GM23248 (cell line): ENCODE measurements around the gene ATP2B2. TPM values are rescaled to one million over a fixed set of nuclear protein-coding genes. Genes with fewer than 3 reads are reported as not detected.
A peak's percentile ranks its signal among the peaks of the same experiment; 100 is the strongest.

Source experiments
- DNase-seq: peaks from one replicate; pipeline ENCODE4 v3.0.0-alpha.2; 2015
- H2AFZ ChIP-seq: fragments of 200-600 bp; sonication (generic); 2 replicates; pipeline ENCODE4 v1.6.1; 2016; ENCODE audit warnings: antibody characterized with exemption
- H3F3A ChIP-seq: fragments of 200-600 bp; sonication (generic); 2 replicates; pipeline ENCODE4 v1.6.1; 2016; ENCODE audit warnings: mild to moderate bottlenecking, antibody characterized with exemption, mixed run types; ENCODE audit not compliant: insufficient read depth
- H3K27ac ChIP-seq: fragments of 200-600 bp; sonication (generic); 2 replicates; pipeline ENCODE4 v1.5.1; 2016; ENCODE audit warnings: mild to moderate bottlenecking
- H3K27me3 ChIP-seq: fragments of 200-600 bp; sonication (generic); replicated peaks from 2 replicates; pipeline ENCODE4 v1.6.1; 2016; ENCODE audit warnings: mild to moderate bottlenecking; ENCODE audit not compliant: insufficient read depth
- H3K36me3 ChIP-seq: fragments of 200-600 bp; sonication (generic); 2 replicates; pipeline ENCODE4 v1.6.1; 2016; ENCODE audit warnings: low read depth, mild to moderate bottlenecking
- H3K4me1 ChIP-seq: fragments of 200-600 bp; sonication (generic); 2 replicates; pipeline ENCODE4 v1.6.1; 2016; ENCODE audit warnings: mild to moderate bottlenecking; ENCODE audit not compliant: insufficient read depth
- H3K4me2 ChIP-seq: fragments of 200-600 bp; sonication (generic); one replicate; pipeline ENCODE4 v1.6.1; 2016; ENCODE audit warnings: mild to moderate bottlenecking; ENCODE audit not compliant: unreplicated experiment
- H3K4me3 ChIP-seq: fragments of 200-600 bp; sonication (generic); 2 replicates; pipeline ENCODE4 v1.5.1; 2016; ENCODE audit warnings: mild to moderate bottlenecking
- H3K79me2 ChIP-seq: fragments of 200-600 bp; sonication (generic); 2 replicates; pipeline ENCODE4 v1.6.1; 2016; ENCODE audit warnings: mild to moderate bottlenecking; ENCODE audit not compliant: insufficient read depth
- H3K9ac ChIP-seq: fragments of 200-600 bp; sonication (generic); 2 replicates; pipeline ENCODE4 v1.6.1; 2016; ENCODE audit warnings: mild to moderate bottlenecking
- H3K9me2 ChIP-seq: fragments of 200-600 bp; sonication (generic); 2 replicates; pipeline ENCODE4 v1.6.1; 2016; ENCODE audit warnings: mixed run types, mild to moderate bottlenecking, moderate library complexity; ENCODE audit not compliant: insufficient read depth
- H3K9me3 ChIP-seq: fragments of 200-600 bp; sonication (generic); one replicate; pipeline ENCODE4 v1.6.1; 2017; ENCODE audit warnings: low read depth
- H4K20me1 ChIP-seq: fragments of 200-600 bp; sonication (generic); 2 replicates; pipeline ENCODE4 v1.6.0; 2016; ENCODE audit not compliant: insufficient read depth
- EZH2 ChIP-seq: fragments of 200-600 bp; sonication (generic); IDR thresholded peaks from 2 replicates; pipeline ENCODE4 v1.6.1; 2018; ENCODE audit warnings: antibody characterized with exemption, mild to moderate bottlenecking; ENCODE audit not compliant: insufficient read depth, poor library complexity, severe bottlenecking
- EZH2phosphoT487 ChIP-seq: fragments of 200-600 bp; sonication (generic); IDR thresholded peaks from 2 replicates; pipeline ENCODE4 v1.6.1; 2018; ENCODE audit warnings: antibody characterized with exemption, moderate library complexity, mild to moderate bottlenecking, low read depth; ENCODE audit not compliant: insufficient read depth
- WGBS, 2 experiments: methylation state at CpG; one replicate each; pipeline ENCODE4 v1.1.6; 2015 to 2017; ENCODE audit warnings: low lambda C conversion rate in 2 of 2, low coverage in 1 of 2; ENCODE audit errors: missing lambda C conversion rate in 2 of 2; 5-methylcytosine and 5-hydroxymethylcytosine counted together
- in situ Hi-C: fragments of 300-500 bp; cut with MboI; formaldehyde crosslinking; loops from 2 replicates; pipeline ENCODE4 v1.15.0; 2020
- polyA plus RNA-seq: library from polyadenylated mRNA; unstranded; fragments of >200 nt; fragmentation: Nextera tagmentation; extraction: Ambion mirVana; gene quantifications from 2 replicates; pipeline ENCODE4 v1.2.1, GENCODE V29; 2016
- total RNA-seq: library from RNA; depleted of rRNA; stranded (reverse); fragments of >200 nt; shearing (Covaris generic); gene quantifications from 2 replicates; pipeline ENCODE4 v1.2.3, GENCODE V29; 2014

The ATP2B2 gene
- total and polyA plus RNA-seq, 2 experiments from 2014 or later = not detected

GRCh38 chr3:10366651-10367101 lies 138.7 kb downstream of the ATP2B2 start:
- Histone ChIP-seq H3K9ac (no peak overlapping the region), H3K4me3 (0 out of 2 replicates have a peak overlapping the region, but pooled peaks have one; percentile 18), H3K4me1 (peaks cover 14% of the 10 kb centered on the region), H3K27ac (peak overlapping the region; percentile 45; the same call in 1 of the 2 replicates), H4K20me1 (no peaks in the 10 kb centered on the region), H3K27me3 (no peaks in the 10 kb centered on the region), H3K4me2 (peak overlapping the region; percentile 51), H3K79me2 (no peaks in the 10 kb centered on the region), H2AFZ (0 out of 2 replicates have a peak overlapping the region, but pooled peaks have one; percentile 40), H3K9me3 (no peaks in the 10 kb centered on the region), H3F3A (peaks cover 13% of the 10 kb centered on the region), H3K9me2 (no peaks in the 10 kb centered on the region), H3K36me3 (no peaks in the 10 kb centered on the region)
- no peak for TF ChIP-seq EZH2
- no peak for TF ChIP-seq EZH2phosphoT487
- in situ Hi-C loops = no loop called here
- peak; percentile 98 for DNase-seq
- WGBS, 2 experiments = 4 to 8% methylated on average over 7 of the region's 7 CpGs

GRCh38 chr3:10365791-10366190 lies 139.6 kb downstream of the ATP2B2 start:
- Histone ChIP-seq H3K9ac (no peak overlapping the region), H3K36me3 (no peaks in the 10 kb centered on the region), H3F3A (peaks cover 13% of the 10 kb centered on the region), H3K4me2 (no peak overlapping the region), H4K20me1 (no peaks in the 10 kb centered on the region), H3K27me3 (no peaks in the 10 kb centered on the region), H3K4me3 (no peak overlapping the region), H3K9me3 (no peaks in the 10 kb centered on the region), H3K27ac (no peak overlapping the region), H3K9me2 (no peaks in the 10 kb centered on the region), H3K79me2 (no peaks in the 10 kb centered on the region), H2AFZ (no peak overlapping the region), H3K4me1 (peaks cover 14% of the 10 kb centered on the region)
- TF ChIP-seq EZH2phosphoT487 = no peak
- no peak for TF ChIP-seq EZH2
- no peak for DNase-seq
- in situ Hi-C loops = no loop called here
- 61 to 73% methylated on average over 6 of the region's 6 CpGs for WGBS, 2 experiments

GRCh38 chr3:10365316-10365715 lies 140.1 kb downstream of the ATP2B2 start:
- 73 to 77% methylated on average over 6 of the region's 6 CpGs for WGBS, 2 experiments
- Histone ChIP-seq H3K9me2 (no peaks in the 10 kb centered on the region), H3K27me3 (no peaks in the 10 kb centered on the region), H3K9ac (no peak overlapping the region), H3K27ac (no peak overlapping the region), H2AFZ (no peak overlapping the region), H3F3A (peaks cover 13% of the 10 kb centered on the region), H3K79me2 (no peaks in the 10 kb centered on the region), H3K4me2 (no peak overlapping the region), H3K9me3 (no peaks in the 10 kb centered on the region), H3K4me3 (no peak overlapping the region), H4K20me1 (no peaks in the 10 kb centered on the region), H3K4me1 (peaks cover 14% of the 10 kb centered on the region), H3K36me3 (no peaks in the 10 kb centered on the region)
- in situ Hi-C loops = no loop called here
- DNase-seq = no peak
- no peak for TF ChIP-seq EZH2phosphoT487
- no peak for TF ChIP-seq EZH2

GRCh38 chr3:10364806-10365205 lies 140.6 kb downstream of the ATP2B2 start:
- H3K36me3 ChIP-seq = no peaks in the 10 kb centered on the region
- H3K9ac ChIP-seq = no peak overlapping the region
- no peaks in the 10 kb centered on the region for H3K9me2 ChIP-seq
- H4K20me1 ChIP-seq = no peaks in the 10 kb centered on the region
- H3F3A ChIP-seq = peaks cover 13% of the 10 kb centered on the region
- H3K9me3 ChIP-seq = no peaks in the 10 kb centered on the region
- no peak overlapping the region for H3K27ac ChIP-seq
- H3K27me3 ChIP-seq = no peaks in the 10 kb centered on the region
- WGBS, 2 experiments = 75 to 77% methylated on average over 7 of the region's 7 CpGs
- TF ChIP-seq EZH2phosphoT487 = no peak
- TF ChIP-seq EZH2 = no peak
- no peaks in the 10 kb centered on the region for H3K79me2 ChIP-seq
- no peak overlapping the region for H3K4me2 ChIP-seq
- in situ Hi-C loops = no loop called here
- H3K4me1 ChIP-seq = peaks cover 14% of the 10 kb centered on the region
- no peak overlapping the region for H2AFZ ChIP-seq
- no peak for DNase-seq
- H3K4me3 ChIP-seq = no peak overlapping the region

- Histone ChIP-seq H2AFZ (no peak overlapping the region), H3K79me2 (no peaks in the 10 kb centered on the region), H3K4me1 (peaks cover 14% of the 10 kb centered on the region), H3F3A (peaks cover 13% of the 10 kb centered on the region), H3K36me3 (no peaks in the 10 kb centered on the region), H3K4me3 (no peak overlapping the region), H3K9me3 (no peaks in the 10 kb centered on the region), H3K27ac (no peak overlapping the region), H3K9me2 (no peaks in the 10 kb centered on the region), H3K9ac (no peak overlapping the region), H3K27me3 (no peaks in the 10 kb centered on the region), H3K4me2 (no peak overlapping the region), H4K20me1 (no peaks in the 10 kb centered on the region)
- in situ Hi-C loops = no loop called here
- TF ChIP-seq EZH2 (no peak), EZH2phosphoT487 (no peak)
- no peak for DNase-seq
- WGBS, 2 experiments = 24 to 35% methylated on average over 1 of the region's 1 CpG
Observed at GRCh38 chr3:10363935-10364334, 141.5 kb downstream of the ATP2B2 start.
